ENCODE results near the gene MAMLD1. TPM values are rescaled to one million over a fixed set of nuclear protein-coding genes. Genes with fewer than 3 reads are reported as not detected.

The MAMLD1 gene
- total RNA-seq, 1 donor from 2014 or later: 3.0 TPM

- peak overlapping the region; percentile 64 for H3K4me3 ChIP-seq (ENCODE audit: low read depth, low read length)
- no peak for DNase-seq (ENCODE audit: low read depth)
- TF ChIP-seq CTCF (IDR thresholded peaks at IDR 0.05; ENCODE audit: insufficient read depth, low read length, poor library complexity, severe bottlenecking): no peak
- peaks cover 2% of the 10 kb centered on the region for H3K27me3 ChIP-seq (ENCODE audit: control insufficient read depth, insufficient read depth, low read length)
- no peaks in the 10 kb centered on the region for H3K36me3 ChIP-seq (ENCODE audit: control insufficient read depth, insufficient read depth, low read length)
Observed at GRCh38 chrX:150361777-150362351, 1.3 kb upstream of the MAMLD1 start.

DNA sequence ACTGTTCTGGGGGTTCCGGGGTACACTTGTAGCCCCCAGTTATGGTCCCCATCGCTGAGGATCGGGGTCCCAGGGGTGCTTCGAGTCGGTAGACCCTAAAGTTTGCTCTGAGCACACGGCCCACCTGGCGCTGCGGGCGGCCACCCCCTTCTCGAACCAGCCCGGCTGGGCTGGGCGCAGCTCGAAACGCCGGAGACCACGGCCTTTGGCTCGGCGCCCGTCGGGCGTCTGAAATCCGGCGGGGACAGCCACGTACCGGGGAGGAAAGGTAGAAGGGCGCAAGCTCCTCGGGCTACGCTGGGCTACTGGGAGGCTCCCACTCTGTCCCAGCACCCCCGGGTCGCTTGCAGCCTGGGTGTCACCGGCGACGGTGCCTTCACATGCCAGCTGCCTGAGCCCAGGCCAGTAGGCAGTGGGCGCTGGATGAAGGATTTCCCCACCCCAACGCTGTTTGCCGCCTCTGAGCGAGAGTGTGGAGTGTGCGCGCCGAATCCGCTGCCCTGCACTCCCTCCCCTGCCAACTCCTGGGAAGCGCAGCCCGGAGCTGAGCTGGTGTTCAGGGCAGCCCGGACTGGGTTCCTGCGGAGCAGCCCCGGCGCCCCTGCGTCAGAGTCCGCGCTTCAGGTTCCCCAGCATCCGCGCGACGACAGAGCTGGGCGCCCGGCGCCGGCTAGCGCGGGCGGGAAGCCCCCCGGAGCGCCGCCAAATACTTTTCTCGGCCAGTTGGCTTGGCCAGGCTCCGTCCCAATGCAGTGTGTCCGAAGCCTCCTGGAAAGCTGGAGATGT is 637 bp downstream of the MAMLD1 start:
- peak overlapping the region; percentile 64 for H3K4me3 ChIP-seq (ENCODE audit: low read depth, low read length)
- no peak for DNase-seq (ENCODE audit: low read depth)
- H3K27me3 ChIP-seq (ENCODE audit: control insufficient read depth, insufficient read depth, low read length): peaks cover 2% of the 10 kb centered on the region
- H3K36me3 ChIP-seq (ENCODE audit: control insufficient read depth, insufficient read depth, low read length): no peaks in the 10 kb centered on the region
- TF ChIP-seq CTCF (IDR thresholded peaks at IDR 0.05; ENCODE audit: insufficient read depth, low read length, poor library complexity, severe bottlenecking): no peak

- Histone ChIP-seq H3K4me3 (ENCODE audit: low read depth, low read length) (peak overlapping the region; percentile 64), H3K27me3 (ENCODE audit: control insufficient read depth, insufficient read depth, low read length) (peaks cover 2% of the 10 kb centered on the region), H3K36me3 (ENCODE audit: control insufficient read depth, insufficient read depth, low read length) (no peaks in the 10 kb centered on the region)
- TF ChIP-seq CTCF (IDR thresholded peaks at IDR 0.05; ENCODE audit: insufficient read depth, low read length, poor library complexity, severe bottlenecking): no peak
- DNase-seq (ENCODE audit: low read depth): no peak
Observed at GRCh38 chrX:150364347-150365050, 1.4 kb downstream of the MAMLD1 start.

DNA sequence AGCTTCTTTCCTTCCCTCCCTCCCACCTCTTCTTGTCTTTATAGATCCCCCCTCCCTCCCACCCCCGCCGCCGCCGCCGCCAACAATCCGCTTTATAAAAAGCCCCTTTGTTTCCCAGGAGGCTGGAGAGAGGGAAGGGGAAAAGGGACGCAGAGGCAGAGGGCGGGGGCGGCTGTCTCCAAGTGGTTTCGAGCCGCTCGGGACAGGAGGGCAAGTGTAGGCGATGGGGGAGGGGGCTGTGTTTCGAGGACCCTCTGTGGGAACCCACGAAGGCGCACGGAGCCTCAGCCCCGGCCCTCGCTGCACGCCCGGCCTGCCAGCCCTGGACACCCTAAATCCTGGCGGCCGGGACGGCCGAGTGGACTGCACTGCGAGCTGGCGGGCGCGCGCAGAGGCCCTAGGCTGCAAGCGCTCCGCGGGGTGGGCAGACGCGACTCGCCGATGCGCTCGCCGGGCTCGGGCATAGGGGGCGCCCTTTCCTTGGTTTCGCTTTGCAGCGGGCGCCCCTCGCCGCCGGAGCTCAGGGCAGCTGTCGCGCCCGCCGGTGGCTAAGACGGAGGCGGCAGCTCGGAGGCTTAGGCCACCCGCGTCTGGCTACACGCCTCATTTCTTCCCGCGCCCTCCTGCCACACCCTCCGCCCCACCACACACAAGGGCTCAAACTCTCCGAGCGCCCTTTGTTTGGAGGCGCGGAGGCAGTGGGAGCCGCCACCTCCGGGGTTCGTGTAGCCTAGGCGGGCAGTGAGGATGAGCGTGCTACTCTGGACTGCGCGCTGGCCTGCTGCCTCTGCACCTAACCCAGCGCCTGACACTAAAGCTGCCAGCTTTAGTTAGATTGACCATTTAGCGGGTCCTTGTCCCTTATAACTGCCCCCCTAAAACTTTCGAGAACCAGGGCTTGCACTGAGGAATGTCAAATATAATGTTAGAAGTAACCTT is 2.2 kb downstream of the MAMLD1 start:
- peak overlapping the region; percentile 64 for H3K4me3 ChIP-seq (ENCODE audit: low read depth, low read length)
- H3K27me3 ChIP-seq (ENCODE audit: control insufficient read depth, insufficient read depth, low read length): peaks cover 2% of the 10 kb centered on the region
- TF ChIP-seq CTCF (IDR thresholded peaks at IDR 0.05; ENCODE audit: insufficient read depth, low read length, poor library complexity, severe bottlenecking): peak; percentile 35
- H3K36me3 ChIP-seq (ENCODE audit: control insufficient read depth, insufficient read depth, low read length): no peaks in the 10 kb centered on the region
- DNase-seq (ENCODE audit: low read depth): no peak

GRCh38 chrX:150365990-150366911 is 3.1 kb downstream of the MAMLD1 start:
- H3K36me3 ChIP-seq (ENCODE audit: control insufficient read depth, insufficient read depth, low read length): no peaks in the 10 kb centered on the region
- no peak for TF ChIP-seq CTCF (IDR thresholded peaks at IDR 0.05; ENCODE audit: insufficient read depth, low read length, poor library complexity, severe bottlenecking)
- no peaks in the 10 kb centered on the region for H3K27me3 ChIP-seq (ENCODE audit: control insufficient read depth, insufficient read depth, low read length)
- no peak for DNase-seq (ENCODE audit: low read depth)
- H3K4me3 ChIP-seq (ENCODE audit: low read depth, low read length): peak overlapping the region; percentile 64

Measured in kidney epithelial cell (primary cell).